Sigmoid colon (tissue), 4 donors: Measurements from ENCODE around the gene TMEM132D.

Experiments used
- EP300 ChIP-seq, 4 donors: sonication (generic); formaldehyde crosslinking; IDR thresholded peaks; one replicate each; pipeline ENCODE4 v1.6.1; 2017; ENCODE audit warnings: antibody characterized with exemption in 4 of 4
- POLR2A ChIP-seq, 2 donors: fragments of 450-650 bp; IDR thresholded peaks; one replicate each; pipeline ENCODE4 v1.6.1; 2016; ENCODE audit warnings: antibody characterized with exemption in 2 of 2, mild to moderate bottlenecking in 2 of 2, moderate library complexity in 2 of 2
- TF ChIP-seq, protein P1 (sequence below), 4 experiments: fragments of 450-650 bp in 3 of 4; fragments of 200-600 bp in 1 of 4; IDR thresholded peaks; one replicate each; pipeline ENCODE4 v1.5.1; 2016 to 2019; ENCODE audit warnings: antibody characterized with exemption in 4 of 4, mild to moderate bottlenecking in 3 of 4, moderate library complexity in 2 of 4

GRCh38 chr12:129696405-129696804, 207.4 kb downstream of the TMEM132D start:
- TF ChIP-seq, protein P1, sequence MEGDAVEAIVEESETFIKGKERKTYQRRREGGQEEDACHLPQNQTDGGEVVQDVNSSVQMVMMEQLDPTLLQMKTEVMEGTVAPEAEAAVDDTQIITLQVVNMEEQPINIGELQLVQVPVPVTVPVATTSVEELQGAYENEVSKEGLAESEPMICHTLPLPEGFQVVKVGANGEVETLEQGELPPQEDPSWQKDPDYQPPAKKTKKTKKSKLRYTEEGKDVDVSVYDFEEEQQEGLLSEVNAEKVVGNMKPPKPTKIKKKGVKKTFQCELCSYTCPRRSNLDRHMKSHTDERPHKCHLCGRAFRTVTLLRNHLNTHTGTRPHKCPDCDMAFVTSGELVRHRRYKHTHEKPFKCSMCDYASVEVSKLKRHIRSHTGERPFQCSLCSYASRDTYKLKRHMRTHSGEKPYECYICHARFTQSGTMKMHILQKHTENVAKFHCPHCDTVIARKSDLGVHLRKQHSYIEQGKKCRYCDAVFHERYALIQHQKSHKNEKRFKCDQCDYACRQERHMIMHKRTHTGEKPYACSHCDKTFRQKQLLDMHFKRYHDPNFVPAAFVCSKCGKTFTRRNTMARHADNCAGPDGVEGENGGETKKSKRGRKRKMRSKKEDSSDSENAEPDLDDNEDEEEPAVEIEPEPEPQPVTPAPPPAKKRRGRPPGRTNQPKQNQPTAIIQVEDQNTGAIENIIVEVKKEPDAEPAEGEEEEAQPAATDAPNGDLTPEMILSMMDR (IDR thresholded peaks at IDR 0.05) = no peak
- no peak for TF ChIP-seq POLR2A (IDR thresholded peaks at IDR 0.05)
- TF ChIP-seq EP300 (IDR thresholded peaks at IDR 0.05) = no peak
